ENCODE data around the gene P4HA2.
"Not testable (repeated sequence)": the region's sequence is repeated elsewhere in the genome, so short reads cannot be mapped to it uniquely, and the experiment has no call there.

Gene P4HA2

DNA sequence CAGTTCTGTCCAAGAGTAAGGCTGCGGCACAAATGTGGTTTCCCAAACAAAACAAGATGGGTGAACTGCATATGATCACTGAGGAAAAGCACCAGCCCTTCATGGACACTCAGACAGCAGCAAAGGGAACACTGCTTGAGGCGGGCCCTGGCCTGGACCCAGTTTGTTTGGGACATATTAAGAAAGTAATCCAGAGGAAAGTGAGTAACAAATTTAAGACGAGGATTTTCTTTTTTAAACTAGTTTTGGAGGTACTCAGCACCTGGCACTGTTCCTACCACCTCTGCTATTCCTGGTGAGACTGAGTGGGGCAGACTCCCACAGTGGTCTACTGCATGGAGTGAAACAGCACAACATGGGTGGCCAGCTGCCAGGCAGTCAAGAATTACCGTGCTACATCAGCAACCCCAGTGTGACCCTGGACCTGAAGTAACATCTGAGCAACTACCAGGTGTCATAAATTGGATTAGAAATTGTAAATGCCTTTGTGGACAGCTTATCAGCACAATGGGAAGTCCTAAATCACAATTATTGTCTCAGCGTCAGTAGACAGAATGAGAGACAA, 28.5 kb downstream of the P4HA2 start:
- DNase-seq (ENCODE audit: low read depth), result no peak

DNA sequence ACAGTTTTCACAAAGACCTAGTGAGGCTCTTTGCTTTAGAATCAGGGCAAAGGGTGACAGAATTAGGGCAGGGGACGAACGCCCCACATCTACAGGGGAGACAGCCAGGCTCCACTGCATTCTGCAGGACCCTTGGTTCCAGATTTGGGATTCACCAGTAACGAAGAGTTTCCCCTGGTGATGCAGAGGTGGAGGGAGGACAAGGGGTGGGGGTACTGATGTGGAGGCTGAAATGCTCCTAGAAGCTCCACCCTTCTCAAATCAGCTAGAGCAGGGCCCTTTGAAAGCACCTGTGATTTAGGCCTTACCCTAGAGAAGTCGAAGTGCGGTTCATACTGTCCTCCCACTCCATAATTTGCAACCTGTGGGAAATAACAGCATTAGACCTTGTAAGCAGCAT, 29.1 kb downstream of the P4HA2 start:
- no peak for DNase-seq (ENCODE audit: low read depth)

DNA sequence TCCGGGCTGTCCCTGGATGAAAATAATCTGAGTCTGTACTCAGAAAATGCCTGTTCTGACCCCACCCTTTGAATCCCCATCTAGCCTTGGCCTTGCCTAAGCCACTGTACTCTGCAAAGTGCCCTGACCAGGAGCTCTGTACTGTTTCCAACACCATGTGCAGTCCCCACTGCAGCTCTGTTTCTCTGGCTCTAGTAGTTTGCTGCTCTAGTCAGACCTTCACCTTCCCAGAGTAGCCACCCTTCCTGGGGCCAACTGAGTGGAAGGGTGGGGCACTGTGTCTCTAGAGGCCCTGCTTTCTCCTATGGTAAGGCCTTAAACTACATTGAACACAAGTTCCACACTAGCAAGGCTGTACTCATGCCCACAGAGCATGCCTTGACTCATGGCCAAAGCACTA, 31.9 kb downstream of the P4HA2 start:
- DNase-seq (ENCODE audit: low read depth), result no peak

DNA sequence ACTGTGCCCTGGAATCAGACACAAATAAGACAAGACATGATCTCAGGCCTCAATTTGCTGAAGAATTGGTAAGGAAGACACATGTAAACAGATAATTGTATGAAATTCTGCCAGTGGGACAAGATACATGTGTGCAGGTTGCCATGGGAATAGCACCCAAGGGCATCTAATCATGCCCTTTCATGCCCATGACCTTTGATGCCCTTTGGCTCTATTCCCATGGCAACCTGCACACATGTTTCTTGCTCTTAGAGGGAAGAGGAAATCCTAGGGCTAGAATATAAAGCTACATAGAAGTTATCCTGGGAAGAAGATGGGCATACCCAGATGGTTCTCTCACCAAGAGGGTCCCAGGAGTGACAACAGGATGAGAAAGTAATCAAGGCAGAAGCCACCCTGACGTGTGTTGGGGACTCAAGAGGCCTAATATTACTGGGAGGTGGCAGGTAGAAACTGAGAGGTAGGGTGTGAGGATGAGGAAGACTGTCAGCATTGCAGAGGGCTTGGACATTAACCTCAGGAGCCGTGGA, 34.4 kb downstream of the P4HA2 start:
- DNase-seq (ENCODE audit: low read depth), result no peak

DNA sequence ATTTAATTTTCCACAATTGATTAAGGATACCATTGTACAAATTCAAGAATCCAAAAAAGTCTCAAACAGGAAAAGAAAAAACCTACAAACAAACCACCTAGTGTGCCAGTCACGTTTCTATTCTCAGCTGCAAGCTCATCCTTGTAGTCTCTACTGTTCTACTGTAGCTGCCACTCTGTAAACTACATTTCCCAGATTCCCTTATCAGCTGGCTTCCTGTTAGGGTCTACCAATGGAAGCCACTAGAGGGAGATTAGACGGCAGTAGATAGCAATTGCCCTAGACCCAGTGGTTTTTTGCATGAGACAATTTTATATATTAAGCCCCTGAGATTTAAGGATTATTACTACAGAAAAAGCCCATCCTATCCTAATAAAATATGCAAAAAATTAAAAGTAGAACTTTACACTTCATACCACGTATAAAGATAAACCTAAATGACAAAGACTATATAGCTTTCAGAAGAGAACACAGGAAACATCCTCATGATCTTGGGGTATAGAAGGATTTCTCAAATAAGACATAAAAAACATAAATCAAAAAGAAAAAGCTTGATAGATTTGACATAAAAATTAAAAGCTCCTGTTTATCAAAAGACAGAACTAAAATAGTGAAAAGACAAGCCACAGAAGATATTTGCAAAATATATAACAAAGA, 37.4 kb downstream of the P4HA2 start:
- DNase-seq (ENCODE audit: low read depth), result no peak

DNA sequence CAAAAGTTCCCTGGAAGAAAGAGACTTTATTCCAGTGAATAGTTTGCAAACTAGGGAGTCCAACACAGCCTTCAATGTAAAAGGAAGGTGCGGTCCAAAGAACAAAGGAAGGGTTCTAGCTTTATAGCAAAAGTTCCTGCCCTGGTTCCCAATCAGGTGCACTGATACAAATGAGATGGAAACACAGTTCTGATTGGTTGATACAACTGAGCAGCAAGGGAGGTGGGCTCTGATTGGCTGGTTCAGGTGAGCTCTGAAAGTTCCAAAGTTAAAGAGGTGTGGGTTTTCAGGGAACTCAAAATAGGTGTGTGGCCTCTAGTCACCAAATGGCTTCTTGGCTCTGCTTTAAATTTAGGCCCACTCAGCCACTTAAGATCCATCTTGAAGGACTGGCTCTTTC, 43.1 kb downstream of the P4HA2 start:
- DNase-seq (ENCODE audit: low read depth), result no peak

DNA sequence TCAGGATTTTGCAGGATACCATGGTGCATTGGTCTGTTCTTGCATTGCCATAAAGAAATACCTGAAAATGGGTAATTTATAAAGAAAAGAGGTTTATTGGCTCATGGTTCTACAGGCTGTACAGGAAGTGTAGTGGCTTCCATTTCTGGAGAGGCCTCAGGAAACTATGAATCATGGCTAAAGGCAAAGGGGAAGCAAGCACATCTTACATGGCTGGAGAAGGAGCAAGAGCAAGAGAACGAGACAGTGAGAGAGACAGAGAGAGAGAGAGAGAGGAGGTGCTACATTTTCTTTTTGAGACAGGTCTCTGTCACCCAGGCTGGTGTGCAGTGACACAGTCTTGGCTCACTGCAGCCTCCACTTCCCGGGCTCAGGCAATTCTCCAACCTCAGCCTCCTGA, 43.9 kb downstream of the P4HA2 start:
- no peak for DNase-seq (ENCODE audit: low read depth)

DNA sequence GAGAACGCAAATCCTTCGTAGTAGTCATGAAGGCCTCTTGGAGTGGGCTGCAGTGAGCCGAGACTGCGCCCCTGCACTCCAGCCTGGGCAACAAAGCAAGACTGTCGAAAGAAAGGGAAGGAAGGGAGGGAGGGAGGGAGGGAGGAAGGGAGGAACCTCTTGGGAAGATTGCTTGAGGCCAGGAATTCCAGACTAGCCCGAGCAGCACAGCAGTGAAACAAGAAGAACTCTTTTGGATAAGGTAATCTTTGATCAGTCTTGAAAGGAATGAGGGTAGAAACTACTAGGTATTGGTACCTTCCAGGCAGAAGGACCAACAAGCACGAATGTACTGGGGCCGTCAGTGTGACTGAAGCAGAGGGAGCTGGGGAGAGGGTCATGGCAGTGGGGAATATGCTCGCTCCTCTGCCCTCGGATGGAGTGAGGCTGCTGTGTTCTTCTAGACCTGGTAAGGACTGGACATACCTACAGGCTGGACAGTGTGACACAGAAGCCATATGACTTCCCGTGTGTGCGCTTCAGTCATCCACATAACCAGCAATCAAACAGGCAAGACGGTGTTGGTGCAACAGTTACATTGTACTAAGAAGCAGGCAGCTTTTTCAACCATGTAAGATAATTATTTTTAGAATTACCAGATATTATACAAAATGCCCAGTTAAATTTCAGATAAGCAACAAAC, 45.2 kb downstream of the P4HA2 start:
- DNase-seq (ENCODE audit: low read depth), result no peak

DNA sequence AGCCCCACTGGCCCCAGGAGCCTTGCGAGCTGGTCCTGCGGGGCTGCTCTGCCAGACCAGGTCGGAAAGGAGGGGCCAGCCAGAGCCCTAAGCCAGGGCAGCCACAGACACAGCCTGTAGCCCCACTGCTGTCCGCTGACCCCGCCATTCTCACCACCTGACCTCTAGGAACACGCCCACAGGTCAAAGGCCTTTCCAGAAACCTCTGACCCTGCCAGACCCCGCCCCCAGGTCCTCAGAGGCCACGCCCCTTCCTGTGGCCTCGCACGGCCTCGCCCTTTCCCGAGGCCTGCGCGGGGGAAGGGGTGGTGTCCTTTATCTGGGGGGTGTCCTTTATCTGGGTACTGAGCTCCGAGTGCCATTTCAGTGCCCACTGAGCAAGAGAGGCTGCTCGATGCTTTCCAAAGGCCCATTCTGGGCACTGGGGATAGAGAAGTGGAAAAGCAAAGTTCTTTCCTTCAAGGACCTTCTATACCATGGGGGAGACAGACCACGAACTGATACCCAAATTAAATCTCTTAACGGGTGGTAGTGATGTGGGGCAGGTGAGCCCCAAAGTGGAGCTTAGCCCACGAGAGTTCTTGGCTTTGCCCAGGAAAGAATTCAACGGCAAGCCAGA, 46.5 kb downstream of the P4HA2 start:
- DNase-seq (ENCODE audit: low read depth), result no peak

DNA sequence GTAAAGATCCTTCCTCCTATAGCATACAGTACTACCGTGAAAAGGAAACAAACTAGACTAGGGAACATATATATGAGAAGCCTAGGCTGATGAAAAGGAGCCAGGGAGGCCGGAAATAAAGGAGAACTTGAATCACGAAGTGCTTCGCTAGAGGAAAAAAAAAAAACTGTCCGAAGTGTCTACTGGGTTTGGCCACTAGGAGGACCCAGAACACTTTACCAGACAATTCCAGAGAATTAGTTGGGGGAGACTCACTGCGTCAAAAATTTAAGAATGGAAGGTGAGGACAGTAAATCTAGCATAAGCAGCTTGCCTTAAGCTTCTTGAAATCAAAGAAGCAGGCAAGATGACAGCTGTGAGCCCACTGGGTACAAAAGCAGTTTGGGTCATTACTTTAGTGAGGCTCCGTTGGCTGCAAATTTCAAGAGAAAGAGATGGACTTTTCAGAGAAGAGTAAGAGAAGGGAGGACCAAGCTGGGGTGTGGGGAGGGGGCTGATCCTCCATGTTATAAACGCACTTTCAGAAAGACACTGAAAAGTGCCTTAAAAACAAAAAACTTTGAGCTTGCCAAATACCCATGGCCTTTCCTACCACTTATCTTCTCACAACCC, 47.4 kb downstream of the P4HA2 start:
- DNase-seq (ENCODE audit: low read depth), result no peak

DNA sequence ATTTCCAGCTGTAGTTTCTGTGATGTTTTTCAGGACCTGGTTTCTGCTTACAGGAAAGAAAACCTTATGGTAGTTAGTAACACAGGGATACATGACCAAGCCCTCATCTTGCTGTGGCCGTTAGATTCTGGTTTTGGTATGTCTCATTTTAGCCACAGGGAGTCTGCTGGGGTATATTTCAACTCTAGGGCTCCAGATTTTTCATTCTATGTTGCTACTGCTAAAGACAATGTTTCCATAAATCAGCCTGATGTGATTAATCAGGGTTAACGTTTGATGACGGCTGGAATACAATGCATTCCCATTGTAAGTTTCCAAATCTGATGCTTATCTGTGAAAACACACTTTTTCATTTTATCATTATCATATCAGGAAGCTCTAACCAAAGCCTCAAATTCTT, 48.2 kb downstream of the P4HA2 start:
- no peak for DNase-seq (ENCODE audit: low read depth)

DNA sequence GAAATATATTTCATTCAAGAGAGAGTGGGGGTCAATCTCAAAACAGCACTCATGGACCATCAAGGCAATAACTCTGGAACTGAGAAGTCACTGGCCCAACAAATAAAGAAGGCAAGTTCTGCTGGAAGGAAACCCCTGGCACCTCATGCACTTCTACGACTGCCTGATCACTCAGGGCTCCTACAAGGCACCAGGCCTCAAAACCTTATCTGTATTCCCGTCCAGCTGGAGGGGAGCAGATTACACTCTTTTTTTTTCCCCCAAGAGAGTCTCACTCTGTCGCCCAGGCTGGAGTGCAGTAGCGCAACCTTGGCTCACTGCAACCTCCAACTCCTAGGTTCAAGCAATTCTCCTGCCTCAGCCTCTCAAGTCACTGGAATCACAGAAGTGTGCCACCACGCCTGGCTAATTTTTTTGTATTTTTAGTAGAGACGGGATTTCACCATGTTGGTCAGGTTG, 49.9 kb downstream of the P4HA2 start:
- DNase-seq (ENCODE audit: low read depth), result no peak

DNA sequence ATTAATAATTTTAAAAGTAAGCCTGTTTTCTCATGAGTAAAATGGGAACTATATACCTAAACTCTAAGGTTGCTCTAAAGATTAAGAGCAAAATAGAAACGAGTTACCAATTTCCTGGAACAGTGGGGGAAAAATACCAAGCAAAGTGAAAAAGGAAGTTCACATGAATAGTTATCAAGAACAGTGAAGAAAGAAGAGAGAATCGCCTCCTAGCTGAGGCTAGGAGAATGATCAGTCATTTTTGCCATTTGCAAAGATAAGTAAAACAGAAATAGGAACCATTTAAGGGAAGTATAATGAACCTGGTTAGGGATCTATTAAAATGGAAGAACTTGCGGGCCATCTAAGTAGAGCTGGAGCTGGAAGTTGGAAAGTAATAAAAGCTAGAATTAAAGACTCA, 50.7 kb downstream of the P4HA2 start:
- no peak for DNase-seq (ENCODE audit: low read depth)

DNA sequence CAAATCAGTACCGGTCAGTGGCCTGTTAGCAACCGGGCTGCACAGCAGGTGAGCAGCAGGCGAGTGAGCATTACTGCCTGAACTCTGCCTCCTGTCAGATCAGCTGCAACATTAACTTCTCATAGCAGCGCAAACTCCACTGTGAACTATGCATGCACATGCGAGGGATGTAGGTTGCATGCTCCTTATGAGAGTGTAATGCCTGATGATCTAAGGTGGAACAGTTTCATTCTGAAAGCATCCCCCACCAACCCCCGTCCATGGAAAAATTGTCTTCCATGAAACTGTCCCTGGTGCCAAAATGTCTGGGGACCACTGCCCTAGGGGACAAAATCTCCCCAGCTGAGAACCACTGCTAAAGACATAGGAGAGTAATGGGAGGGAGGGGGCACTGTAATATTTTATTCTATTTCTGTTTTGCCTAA, 51.1 kb downstream of the P4HA2 start:
- no peak for DNase-seq (ENCODE audit: low read depth)

DNA sequence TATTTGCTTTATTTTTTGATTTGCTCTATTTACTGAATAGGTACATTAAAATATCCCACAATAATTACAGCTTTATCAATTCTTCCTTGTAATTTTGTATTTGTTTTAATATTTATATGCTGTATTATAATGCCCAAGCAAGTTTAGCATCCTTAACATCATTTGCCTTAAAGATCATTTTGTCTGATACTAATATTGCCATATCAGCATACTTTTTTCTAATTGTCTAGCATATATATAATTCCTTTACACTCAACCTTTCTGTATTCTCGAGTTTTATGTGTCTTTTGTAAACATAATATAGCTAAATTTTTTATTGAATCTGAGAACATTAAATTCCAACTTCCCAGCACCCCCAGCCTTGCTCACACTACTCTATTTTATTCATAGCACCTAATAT, 64.7 kb downstream of the P4HA2 start:
- DNase-seq (ENCODE audit: low read depth), result no peak

DNA sequence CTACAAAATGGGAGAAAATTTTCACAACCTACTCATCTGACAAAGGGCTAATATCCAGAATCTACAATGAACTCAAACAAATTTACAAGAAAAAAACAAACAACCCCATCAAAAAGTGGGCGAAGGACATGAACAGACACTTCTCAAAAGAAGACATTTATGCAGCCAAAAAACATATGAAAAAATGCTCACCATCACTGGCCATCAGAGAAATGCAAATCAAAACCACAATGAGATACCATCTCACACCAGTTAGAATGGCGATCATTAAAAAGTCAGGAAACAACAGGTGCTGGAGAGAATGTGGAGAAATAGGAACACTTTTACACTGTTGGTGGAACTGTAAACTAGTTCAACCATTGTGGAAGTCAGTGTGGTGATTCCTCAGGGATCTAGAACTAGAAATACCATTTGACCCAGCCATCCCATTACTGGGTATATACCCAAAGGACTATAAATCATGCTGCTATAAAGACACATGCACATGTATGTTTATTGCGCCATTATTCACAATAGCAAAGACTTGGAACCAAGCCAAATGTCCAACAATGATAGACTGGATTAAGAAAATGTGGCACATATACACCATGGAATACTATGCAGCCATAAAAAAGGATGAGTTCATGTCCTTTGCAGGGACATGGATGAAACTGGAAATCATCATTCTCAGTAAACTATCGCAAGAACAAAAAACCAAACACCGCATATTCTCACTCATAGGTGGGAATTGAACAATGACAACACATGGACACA, 65.9 kb downstream of the P4HA2 start:
- not testable (repeated sequence) for DNase-seq (ENCODE audit: low read depth)

DNA sequence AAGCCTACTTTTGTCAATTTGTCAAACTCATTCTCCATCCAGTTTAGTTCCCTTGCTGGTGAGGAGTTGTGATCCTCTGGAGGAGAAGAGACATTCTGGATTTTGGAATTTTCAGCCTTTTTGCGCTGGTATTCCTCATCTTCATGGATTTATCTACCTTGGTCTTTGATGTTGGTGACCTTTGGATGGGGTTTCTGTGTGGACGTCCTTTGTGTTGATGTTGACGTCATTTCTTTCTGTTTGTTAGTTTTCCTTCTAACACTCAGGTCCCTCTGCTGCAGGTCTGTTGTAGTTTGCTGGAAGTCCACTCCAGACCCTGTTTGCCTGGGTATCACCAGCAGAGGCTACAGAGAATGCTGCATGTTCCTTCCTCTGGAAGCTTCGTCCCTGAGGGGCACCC, 71.2 kb downstream of the P4HA2 start:
- no peak for DNase-seq (ENCODE audit: low read depth)

DNA sequence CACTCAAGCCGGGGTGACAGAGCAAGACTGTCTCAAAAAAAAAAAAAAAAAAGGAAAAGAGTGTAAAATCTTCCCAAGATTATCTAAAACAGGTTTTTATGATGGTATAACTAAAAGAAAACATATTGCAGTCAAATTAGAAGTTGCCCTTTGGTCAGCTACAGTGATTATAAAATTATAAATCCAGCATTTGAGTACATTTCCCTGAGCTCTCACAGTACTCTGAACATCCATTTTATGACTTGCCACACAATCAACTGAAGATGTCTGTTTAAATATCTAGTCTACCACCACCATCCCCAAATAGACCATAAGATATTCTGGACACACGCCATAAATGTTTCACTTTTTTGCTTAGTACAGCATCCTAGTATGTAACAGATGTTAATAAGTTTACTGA, 77.1 kb downstream of the P4HA2 start:
- no peak for DNase-seq (ENCODE audit: low read depth)

DNA sequence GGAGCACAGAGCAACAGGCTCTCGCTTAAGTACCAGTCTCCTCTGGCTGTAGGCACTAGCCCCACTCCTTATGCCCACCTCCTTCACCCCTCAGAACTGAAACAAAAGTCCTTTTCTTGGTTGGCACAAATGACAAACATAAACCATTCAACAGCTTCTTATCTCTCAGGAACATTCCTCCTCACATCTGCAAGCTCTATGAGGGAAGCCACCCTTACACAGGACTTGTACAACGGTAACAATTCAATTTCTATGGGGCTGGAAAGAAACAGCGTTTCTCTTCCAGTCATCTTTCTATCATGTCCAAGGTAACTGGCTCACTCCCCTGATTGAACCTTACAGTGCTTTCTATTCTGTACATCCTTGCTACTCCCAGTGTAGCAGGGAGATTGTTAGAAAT, 80.0 kb downstream of the P4HA2 start:
- DNase-seq (ENCODE audit: low read depth), result no peak

DNA sequence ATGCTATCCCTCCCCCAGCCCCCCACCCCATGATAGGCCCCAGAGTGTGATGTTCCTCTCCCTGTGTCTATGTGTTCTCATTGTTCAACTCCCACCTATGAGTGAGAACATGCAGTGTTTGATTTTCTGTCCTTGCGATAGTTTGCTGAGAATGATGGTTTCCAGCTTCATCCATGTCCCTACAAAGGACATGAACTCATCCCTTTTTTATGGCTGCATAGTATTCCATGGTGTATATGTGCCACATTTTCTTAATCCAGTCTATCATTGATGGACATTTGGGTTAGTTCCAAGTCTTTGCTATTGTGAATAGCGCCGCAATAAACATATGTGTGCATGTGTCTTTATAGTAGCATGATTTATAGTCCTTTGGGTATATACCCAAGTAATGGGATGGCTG, 82.3 kb downstream of the P4HA2 start:
- DNase-seq (ENCODE audit: low read depth), result not testable (repeated sequence)

DNA sequence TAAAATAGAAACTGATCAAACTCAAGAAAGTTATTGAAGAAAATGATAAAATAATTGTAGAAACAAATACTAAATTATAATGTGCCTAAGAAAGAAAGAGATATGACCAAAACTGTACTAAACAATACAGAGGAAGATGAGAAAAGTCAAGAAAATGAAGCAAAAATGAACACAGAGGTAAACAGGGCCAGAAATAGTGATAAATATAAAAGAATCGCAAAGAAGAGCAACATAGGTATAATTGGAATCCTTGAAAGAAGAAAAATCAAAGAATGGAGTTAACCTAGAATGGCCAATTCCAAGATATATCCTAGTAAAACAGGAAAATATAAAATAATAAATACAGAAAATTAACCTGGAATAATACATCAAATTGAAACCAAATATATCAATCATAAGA, 84.5 kb downstream of the P4HA2 start:
- DNase-seq (ENCODE audit: low read depth), result no peak

DNA sequence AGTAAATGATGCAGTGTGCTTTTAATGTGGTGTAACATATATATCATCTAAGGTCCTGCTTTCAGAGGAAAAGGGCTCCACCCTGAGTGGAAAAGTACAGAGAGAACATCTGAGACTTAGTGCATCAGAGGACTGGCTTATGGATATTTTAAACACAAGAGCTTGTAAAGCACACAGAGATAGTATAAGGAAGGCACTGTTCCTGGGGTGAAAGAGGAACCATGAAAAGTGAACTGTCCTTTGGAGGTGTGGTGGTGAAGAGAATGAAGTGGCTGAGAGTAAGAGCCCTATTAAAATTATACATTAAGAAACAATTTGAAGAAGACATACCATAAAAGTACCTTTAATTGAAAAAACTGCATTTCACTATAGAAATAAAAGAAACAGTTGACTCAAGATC, 85.2 kb downstream of the P4HA2 start:
- no peak for DNase-seq (ENCODE audit: low read depth)

All from stimulated activated CD8-positive, alpha-beta memory T cell treated with anti-CD3 and anti-CD28 coated beads, Interleukin-15, amount 100 ng/mL, for 1 hour (primary cell).